Left ventricle myocardium superior (tissue), 1 donor: ENCODE results near the gene FAM180A. TPM values are rescaled to one million over a fixed set of nuclear protein-coding genes. Genes with fewer than 3 reads are reported as not detected.
"Not testable (repeated sequence)": the region's sequence is repeated elsewhere in the genome, so short reads cannot be mapped to it uniquely, and the experiment has no call there.

Source experiments
- ATAC-seq: fragments of 200-7000 bp; cut with Tn5 transposase; one replicate; pipeline ENCODE4 v1.9.1; 2020; ENCODE audit warnings: mild to moderate bottlenecking, moderate library complexity
- DNase-seq: peaks from one replicate; pipeline ENCODE4 v3.0.0-alpha.2; 2020
- intact Hi-C: fragments of 100-400 bp; cut with micrococcal nuclease; formaldehyde crosslinking; loops from one replicate; pipeline ENCODE4 v1.11.0; 2022
- long read RNA-seq: library from polyadenylated mRNA; unstranded; transcript quantifications from one replicate; pipeline ENCODE4 v2.0.0, GENCODE V29; 2021
- total RNA-seq: library from RNA; stranded (reverse); fragmentation: NEBNext Ultra II Directional; extraction: Animal tissue kit (Norgen Biotek cat#: 25700); gene quantifications from one replicate; pipeline ENCODE4 v1.2.1, GENCODE V29; 2021
- donor health status: DM: no; HTN: yes; CAD: no; lungs with severe emphysema.

Gene FAM180A
- 11.4 TPM for total RNA-seq
- long read RNA-seq, partial matches to known transcripts: 0 of 5 reads
- long read RNA-seq, other reads (novel, unspliced or antisense): 2 of 5 reads

DNA sequence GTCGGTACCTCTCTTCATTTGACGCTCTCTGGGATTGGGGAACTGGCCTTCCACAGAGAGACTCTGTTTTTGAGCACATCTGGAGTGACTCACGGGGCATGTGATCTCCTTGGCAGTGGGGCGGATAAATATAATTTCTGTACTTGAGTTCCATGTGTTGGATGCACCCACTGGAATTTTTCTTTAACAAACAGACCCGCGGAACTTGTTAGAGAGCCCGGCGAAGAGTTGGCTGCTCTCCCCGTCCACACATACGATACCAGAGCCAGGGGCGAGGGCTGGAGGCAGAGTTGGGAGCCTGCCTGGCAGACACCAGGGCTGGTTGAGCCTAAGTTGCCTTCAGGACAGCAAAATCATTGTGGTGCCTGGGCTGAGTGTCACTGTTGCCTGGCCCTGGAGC lies at the start of gene FAM180A:
TSS of gene FAM180A (minus strand) at position 44 of the 400 bp plus-strand sequence. CDS start 233 bp downstream, outside the sequence.
- DNase-seq (peak; percentile 86), ATAC-seq (peak; percentile 83)
- intact Hi-C loops: no loop called here

DNA sequence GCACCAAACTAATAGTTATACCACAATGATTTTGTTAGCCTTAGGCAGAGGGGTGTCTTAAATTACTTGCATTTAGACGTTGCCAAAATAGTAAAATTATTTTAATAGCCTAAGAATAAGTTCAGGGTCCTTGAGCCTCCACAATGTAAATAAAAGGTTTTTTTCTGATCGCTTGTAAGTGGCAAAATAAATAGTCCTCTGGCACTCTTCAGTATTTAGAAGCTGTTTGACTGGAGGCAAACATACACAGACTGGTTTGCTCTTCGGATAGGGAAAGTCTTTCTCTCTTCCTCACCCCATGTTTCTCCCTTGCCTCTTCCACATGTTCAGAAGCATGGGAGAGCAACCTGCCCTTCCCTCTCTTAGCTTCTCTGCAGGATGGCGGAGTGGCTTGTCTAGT lies 49.5 kb upstream of the FAM180A start:
- ATAC-seq (no peak), DNase-seq (no peak)
- intact Hi-C loops: loop anchor here (5.0 kb wide), 1 partner anchor 126 kb away; no protein-coding TSS in a partner anchor

DNA sequence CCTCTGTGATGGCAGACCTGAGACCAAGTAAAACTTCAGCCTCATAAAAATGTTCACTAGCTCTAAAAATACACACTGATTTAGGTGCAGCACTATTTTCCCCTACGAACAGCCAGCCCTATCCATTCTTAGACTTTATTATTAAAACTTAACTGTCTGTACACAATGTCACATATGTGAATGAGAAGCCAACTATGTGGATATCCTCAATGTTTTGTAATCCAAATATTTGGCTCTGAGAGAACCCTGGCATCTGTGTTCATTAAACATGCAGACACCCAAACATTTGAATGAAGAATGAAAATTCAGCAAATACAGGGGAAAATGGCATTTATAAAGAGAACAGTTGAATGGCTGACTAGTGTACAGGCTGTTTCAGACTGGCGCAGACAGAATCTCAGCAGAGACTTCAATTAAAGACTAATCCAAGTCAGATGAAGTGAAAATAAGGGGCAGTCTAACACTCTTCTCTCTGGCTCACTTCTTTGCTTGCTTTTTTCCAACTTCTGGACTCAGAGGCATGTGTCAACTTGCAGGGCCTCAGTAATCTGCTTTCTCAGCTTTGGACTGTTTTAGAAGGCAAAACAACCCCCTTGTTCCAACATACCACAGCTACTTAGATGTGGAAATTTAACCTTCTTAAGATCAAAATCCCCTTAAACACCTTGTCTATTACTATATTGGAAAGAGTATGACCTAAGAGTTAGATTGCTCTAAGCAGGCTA lies 47.4 kb upstream of the FAM180A start:
- intact Hi-C loops: loop anchor here (5.0 kb wide), 1 partner anchor 124 kb away; no protein-coding TSS in a partner anchor
- no peak for DNase-seq
- ATAC-seq: no peak

DNA sequence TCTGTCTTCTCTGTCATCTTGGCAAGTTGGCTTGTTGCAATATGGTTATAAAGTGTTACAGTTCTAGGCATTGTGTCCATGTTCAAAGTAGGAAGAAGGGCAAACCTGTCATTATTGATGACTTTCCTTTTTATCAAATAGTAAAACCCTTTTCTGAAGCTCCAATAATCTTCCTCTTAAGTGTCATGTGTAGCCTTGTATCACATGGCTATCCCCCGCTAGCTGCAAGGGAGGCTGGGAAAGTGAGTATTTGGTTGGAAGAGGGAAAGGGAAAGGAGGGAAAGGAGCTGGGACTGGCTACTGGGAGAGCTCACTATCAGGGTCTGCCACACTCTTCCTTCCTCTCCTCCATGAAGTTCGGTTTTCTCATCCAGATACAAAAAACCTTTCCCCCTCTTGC lies 45.2 kb upstream of the FAM180A start:
- DNase-seq (no peak), ATAC-seq (no peak)
- intact Hi-C loops: no loop called here

DNA sequence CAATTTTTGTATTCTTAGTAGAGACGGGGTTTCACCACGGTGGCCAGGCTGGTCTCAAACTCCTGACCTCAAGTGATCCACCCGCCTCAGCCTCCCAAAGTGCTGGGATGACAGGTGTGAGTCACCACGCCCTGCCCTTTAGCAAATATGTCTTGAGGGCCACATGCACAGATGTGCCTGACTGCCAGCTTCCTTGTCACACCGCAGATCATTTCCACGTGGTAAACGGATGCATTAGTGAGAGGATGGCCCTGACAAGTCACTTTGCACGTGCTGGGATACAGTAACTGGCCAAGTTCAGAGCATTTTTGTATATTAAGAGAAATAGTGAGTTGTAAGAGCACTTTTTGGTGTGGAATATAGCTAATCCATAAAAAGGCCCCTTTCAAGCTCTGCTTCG lies 44.3 kb upstream of the FAM180A start:
- DNase-seq: no peak
- intact Hi-C loops: no loop called here
- ATAC-seq: no peak

DNA sequence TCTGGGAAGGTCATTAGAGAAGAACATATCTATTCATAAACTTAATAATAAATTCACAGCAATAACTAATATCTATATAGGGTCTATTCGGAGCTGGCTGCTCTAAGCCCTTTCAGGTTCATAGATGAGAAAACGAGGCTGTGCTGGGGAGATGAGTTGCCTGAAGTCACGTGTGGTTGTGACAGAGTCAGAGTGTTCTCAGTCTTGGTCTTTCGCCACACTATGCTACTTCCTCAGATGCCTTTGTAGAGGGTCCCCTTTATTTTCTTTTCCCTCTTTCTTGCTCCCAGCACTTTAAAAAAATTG lies 43.7 kb upstream of the FAM180A start:
- no peak for ATAC-seq
- no peak for DNase-seq
- intact Hi-C loops: no loop called here

DNA sequence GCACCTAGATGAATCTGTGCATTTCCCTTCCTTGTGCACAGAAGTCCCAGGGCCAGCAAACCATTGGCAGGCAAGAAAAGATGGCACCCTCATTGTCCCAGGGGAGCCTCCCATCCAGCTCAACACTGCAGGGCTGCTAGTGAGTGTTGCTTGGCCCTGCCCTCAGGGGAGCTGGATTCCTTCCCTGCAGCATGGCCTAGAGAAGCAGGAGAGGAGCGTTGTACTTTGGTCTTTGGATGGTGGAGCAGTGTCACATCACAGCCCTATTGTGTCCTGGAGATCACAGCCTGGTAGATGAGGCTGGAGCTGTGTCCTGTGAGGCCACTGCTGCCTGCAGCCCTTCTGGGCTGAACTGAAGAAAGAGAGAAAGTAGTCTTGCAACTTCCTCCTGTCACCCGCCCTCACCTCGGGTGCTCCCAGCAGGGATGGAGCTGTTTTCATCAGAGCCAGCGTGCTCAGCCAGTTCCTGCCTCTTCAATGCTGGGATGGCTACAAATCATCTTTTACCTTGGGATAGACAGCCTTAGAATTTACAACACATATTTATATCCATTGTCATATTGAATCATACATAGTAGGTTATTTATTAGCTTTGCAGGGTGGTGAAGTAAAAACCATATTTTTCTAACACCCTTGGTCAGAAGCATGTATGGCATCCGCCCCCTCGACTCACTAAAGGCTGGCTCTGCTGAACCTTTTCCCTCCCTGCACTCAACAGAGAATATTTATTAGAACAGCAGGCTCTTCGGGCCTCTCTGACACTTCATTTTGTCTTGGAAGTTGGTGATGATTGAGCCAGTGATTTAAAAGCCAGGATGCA lies 43.1 kb upstream of the FAM180A start:
- DNase-seq: no peak
- ATAC-seq: no peak
- intact Hi-C loops: no loop called here

DNA sequence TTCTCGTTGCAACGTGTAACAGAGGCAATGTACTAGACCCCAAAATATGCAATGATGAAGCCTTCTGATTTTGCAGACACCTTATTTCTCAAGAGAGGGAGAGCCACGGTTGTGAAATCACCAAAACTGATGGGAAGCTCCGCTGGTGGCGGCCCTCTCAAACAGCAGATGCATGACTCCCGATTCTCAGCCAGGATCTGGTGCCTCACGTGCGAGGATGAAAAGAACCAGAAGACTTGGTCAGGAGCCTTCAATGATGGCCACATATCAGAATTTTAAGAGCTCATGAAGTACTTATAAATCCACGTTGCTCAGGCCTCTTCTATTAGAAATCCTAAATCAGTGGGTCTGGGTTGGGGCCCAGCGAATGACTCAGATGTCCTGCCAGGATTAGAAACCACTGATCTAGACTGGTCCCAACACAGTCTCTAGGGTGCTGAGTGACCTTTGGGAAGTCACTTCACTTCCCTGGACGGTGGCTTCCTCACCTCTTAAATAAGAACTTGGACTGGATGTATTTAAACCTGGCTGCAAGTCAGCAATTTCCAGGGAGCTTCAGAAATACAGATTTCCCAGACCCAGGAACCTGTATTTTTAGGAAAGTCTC lies 41.9 kb upstream of the FAM180A start:
- intact Hi-C loops: no loop called here
- ATAC-seq: peak; percentile 78

DNA sequence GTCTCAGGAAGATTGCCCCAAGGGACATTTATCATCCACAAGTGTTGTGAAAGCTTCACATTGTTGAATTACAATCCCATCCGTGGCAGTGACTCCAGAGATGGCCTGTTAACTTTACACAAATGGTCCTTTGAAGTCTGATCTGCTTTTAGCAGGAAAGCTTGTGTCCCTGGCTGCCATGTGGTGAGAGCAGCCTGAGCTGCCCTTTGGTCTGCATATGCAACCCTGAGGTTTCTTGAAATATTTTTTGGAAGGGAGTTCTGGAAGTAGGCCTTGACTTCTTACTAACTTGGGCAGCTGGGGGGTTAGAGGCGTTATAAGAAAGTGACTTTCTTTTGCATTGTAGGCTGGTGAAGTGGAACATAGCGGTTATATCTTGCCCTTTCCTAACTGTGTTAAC lies 41.3 kb upstream of the FAM180A start:
- ATAC-seq (no peak), DNase-seq (no peak)
- intact Hi-C loops: no loop called here

More for the DNA sequence above, 41.9 kb upstream of the FAM180A start:
- DNase-seq: no peak

DNA sequence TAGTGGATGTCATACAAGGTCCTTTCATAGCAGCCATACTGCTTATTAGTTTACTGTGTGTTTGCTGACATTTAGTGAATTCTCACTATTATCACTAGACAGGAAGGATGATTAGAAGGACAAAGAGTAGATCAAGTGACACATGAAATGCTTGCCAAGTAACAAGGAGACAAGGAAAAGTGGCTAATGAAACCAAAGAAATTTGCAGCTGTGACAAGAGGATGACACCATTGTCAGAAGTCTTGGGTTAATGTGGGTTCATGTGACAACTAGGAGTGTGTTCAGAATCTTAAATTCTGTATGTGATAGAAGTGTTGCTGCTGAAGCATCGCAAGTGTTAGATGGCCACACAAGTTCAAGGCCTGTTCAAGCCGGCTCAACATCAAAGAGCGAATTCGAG lies 40.8 kb upstream of the FAM180A start:
- ATAC-seq (no peak), DNase-seq (no peak)
- intact Hi-C loops: no loop called here

DNA sequence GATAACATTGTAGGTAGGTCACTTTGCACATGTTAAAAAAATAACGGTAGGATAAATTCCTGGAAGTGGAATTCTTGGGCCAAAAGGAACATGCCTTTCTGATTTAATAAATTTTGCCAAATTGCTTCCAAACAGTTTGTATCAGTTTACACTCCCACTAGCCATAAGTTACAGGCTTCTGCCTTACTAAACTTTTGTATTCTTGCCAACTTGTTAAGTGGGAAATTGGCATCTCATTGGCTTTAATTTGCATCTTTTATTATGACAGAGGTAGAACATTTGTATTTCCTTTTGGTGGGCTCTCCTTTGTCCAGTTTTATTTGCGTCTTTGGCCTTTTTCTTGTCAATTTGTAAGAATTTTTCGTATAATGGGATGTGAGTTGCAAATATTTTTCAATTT lies 38.3 kb upstream of the FAM180A start:
- no peak for ATAC-seq
- intact Hi-C loops: no loop called here
- no peak for DNase-seq

DNA sequence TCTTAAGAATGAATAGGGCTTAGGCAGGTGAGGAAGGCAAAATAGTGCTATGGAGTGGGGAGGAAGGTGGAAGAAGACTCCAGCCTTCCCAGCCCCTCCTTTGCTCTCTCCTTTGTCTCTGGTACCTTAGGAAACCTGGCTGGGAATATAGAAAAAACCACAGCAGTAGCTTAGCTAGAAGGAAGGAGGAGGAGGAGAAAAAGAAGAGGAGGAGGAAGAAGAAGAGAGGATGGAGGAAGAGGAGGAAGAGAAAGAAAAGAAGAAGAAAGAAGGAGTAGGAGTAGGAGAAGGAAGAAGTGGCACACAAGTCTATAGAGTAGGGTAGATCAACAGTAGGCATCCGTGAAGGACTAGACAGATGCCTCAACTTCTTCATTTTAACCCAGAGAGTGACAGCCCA lies 36.5 kb upstream of the FAM180A start:
- intact Hi-C loops: no loop called here
- no peak for DNase-seq

DNA sequence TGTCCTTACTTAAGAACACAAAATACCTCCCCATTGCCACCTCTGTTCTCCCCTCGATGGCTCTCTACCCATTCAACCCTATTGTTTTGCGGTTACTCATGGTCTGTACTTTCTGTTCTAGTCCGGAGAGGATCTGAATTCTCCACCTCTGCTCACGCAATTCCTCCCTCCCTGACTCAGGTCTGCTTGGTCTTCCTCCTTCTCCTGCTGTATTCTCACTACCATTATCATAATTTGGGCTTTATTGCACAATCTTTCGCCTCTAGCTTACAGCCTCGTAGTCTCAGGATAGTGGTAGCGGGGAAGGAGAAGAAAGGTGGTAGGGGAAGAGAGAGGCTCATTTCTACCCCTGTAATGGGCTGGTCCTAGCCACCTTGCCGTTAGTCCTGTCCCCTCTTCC lies 35.4 kb upstream of the FAM180A start:
- intact Hi-C loops: no loop called here
- ATAC-seq (no peak), DNase-seq (no peak)

More for the DNA sequence above, 36.5 kb upstream of the FAM180A start:
- ATAC-seq: no peak

DNA sequence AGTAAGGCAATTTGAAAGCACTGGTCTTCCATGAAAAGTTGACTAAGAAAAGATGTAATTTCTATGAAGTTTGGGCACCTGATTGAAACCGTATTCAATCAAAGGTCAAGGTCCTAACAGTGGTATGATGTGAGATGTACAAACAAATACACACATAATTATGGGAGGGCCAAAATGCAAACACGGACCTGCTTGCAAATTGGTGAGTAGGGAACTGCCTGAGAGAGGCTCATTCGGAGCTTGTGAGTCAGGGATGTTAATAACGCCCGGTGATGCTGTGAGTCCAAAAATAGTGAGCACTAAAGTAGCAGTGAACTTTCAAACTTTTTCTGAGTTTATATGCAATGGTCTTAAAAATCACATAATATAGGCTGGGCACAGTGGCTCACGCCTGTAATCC lies 34.2 kb upstream of the FAM180A start:
- intact Hi-C loops: no loop called here
- ATAC-seq (no peak), DNase-seq (no peak)

DNA sequence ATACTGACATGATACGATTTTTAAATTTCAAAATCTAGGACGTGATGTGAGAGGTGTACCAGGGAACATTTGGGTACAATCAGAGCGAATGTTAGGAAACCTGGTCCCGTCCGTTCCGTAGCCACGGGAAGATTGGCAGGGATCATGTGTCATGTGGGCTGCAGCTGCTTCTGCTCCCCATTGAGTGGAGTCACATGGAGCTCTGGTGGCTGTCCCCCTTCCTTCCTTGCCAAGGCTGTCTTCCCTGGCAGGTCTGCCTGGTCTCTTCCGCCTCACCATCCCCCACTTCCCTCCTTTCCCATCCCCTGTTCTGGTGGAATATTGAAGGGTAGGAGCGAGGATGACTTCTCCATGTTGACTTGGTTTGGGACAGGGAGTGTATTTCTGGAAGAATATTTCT lies 33.8 kb upstream of the FAM180A start:
- DNase-seq: no peak
- peak; percentile 71 for ATAC-seq
- intact Hi-C loops: no loop called here

DNA sequence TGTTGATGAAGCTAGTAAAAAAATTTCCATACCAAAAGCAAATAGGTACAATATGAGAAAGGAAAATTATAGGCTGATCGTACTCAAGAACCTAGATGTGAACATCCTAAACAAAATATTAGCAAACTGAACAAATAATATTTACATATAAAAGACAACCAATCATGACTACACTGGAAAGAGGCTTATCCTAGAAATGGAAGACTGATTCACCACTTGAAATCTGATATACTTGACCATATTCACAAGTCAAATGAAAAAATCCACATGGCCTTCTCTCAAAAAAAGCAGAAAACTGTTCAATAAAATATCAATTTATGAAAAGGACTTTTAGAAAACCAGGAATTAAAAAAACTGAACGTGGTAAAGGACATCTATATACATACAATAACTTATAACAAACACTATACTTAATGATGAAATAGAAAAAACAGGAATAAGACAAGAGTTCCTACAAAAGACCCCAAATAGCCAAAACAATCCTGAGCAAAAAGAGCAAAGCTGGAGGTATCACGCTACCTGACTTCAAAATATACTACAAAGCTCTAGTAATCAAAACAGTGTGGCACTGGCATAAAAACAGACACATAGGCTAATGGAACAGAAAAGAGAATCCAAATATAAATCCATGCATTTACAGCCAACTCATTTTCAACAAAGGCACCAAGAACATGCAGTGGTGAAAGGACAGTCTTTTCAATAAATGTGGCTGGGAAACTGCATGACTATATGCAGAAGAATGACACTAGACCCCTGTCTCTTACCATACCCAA lies 29.2 kb upstream of the FAM180A start:
- ATAC-seq: no peak
- intact Hi-C loops: no loop called here
- no peak for DNase-seq

DNA sequence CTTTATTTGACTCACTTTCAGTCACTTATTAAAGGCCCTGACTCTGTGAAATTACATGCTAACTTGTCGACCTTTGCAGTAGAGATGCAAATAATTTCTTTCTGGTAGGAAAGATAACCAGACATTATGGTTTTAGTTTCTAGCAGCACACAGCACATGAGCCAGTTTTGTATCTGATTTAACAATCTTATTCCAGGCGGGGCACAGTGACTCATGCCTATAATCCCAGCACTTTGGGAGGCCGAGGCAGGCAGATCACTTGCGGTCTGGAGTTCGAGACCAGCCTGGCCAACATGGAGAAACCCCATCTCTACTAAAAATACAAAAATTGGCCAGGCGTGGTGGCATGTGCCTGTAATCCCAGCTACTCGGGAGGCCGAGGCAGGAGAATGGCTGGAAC lies 27.3 kb upstream of the FAM180A start:
- ATAC-seq, intact Hi-C loops, DNase-seq: not testable (repeated sequence)

DNA sequence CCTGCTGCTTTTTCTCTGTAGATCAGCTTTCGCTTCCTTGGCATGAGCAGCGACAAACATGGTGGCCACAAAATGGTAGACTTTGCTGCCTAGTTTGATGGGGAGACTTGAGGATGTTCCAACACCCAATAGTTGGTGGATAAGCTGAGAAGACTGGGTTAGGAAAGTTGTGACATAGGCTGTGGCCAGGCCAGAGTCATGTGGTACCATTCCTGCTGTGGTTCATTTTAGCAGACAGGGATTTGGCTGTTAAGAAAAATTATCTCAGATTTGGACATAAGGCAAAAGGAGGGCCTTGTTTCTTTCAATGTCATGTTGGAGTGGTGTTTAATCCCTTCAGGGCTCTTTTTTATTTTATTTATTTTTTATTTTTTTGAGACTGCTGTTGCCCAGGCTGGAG lies 26.6 kb upstream of the FAM180A start:
- ATAC-seq: peak; percentile 56
- intact Hi-C loops: no loop called here
- no peak for DNase-seq

DNA sequence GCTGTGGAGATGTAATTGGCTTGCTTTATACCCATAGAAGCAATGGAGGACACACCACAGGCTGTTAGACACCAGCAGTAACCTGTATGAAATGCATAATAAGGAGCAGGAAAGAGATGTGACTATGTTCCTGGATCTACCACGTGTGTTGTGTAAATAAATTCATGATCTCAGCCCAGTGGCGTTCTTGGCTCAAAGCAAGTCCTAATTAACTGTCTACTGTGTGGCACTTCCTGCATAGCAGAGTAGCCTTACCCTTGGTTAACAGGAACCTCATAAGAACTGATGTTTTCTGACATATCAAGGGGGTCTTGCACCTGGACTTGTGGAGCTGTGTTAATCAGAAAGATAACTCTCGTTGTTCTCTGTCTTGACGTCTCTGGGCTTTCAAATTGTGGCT lies 25.7 kb upstream of the FAM180A start:
- DNase-seq (no peak), ATAC-seq (peak; percentile 85)
- intact Hi-C loops: no loop called here
